Activated CD4-positive, alpha-beta T cell treated with anti-CD3 and anti-CD28 coated beads, Interleukin-2, amount 50 U/mL, for 4 hours (primary cell): ENCODE results near the gene TNXB.
"Not testable (repeated sequence)": the region's sequence is repeated elsewhere in the genome, so short reads cannot be mapped to it uniquely, and the experiment has no call there.

Source experiments
- DNase-seq, 2 experiments: peaks; one replicate each; pipeline ENCODE4 v3.0.0-alpha.2; 2020

TNXB gene

GRCh38 chr6:32083812-32084768 lies 25.0 kb downstream of the TNXB start:
- DNase-seq = no peak

GRCh38 chr6:32082935-32083334 lies 26.2 kb downstream of the TNXB start:
- DNase-seq = no peak

GRCh38 chr6:32082478-32082877 lies 26.7 kb downstream of the TNXB start:
- no peak for DNase-seq

GRCh38 chr6:32081168-32081990 lies 27.8 kb downstream of the TNXB start:
- DNase-seq = no peak

- no peak for DNase-seq
These were observed 29.4 kb downstream of the TNXB start for GRCh38 chr6:32079566-32080290.

- DNase-seq = no peak
These were observed 32.8 kb downstream of the TNXB start for GRCh38 chr6:32076321-32076809.

GRCh38 chr6:32075781-32076180 lies 33.4 kb downstream of the TNXB start:
- no peak for DNase-seq

GRCh38 chr6:32074996-32075532 lies 34.1 kb downstream of the TNXB start:
- no peak for DNase-seq

GRCh38 chr6:32073613-32074012 lies 35.5 kb downstream of the TNXB start:
- DNase-seq = no peak

GRCh38 chr6:32073101-32073500 lies 36.0 kb downstream of the TNXB start:
- no peak for DNase-seq

GRCh38 chr6:32070814-32071543 lies 38.2 kb downstream of the TNXB start:
- no peak for DNase-seq

GRCh38 chr6:32069878-32070515 lies 39.1 kb downstream of the TNXB start:
- no peak for DNase-seq

- DNase-seq = no peak
These were observed 39.7 kb downstream of the TNXB start for GRCh38 chr6:32069460-32069859.

- no peak for DNase-seq
These were observed 40.3 kb downstream of the TNXB start for GRCh38 chr6:32068867-32069266.

- DNase-seq = not testable (repeated sequence)
These were observed 40.8 kb downstream of the TNXB start for GRCh38 chr6:32068315-32068714.

GRCh38 chr6:32067521-32067920 lies 41.6 kb downstream of the TNXB start:
- not testable (repeated sequence) for DNase-seq

- DNase-seq = no peak
These were observed 44.4 kb downstream of the TNXB start for GRCh38 chr6:32064706-32065105.

GRCh38 chr6:32060966-32061655 lies 48.0 kb downstream of the TNXB start:
- no peak for DNase-seq

- DNase-seq = no peak
These were observed 50.6 kb downstream of the TNXB start for GRCh38 chr6:32058511-32058963.

- DNase-seq = no peak
These were observed 51.2 kb downstream of the TNXB start for GRCh38 chr6:32057966-32058365.

- no peak for DNase-seq
These were observed 52.9 kb downstream of the TNXB start for GRCh38 chr6:32056254-32056653.
